HPDE6-E6E7 (cell line): ENCODE results near the gene CCDC171.
"Not testable (repeated sequence)": the region's sequence is repeated elsewhere in the genome, so short reads cannot be mapped to it uniquely, and the experiment has no call there.

Experiments used
- DNase-seq: peaks from one replicate; pipeline ENCODE4 v3.0.0; 2011; ENCODE audit warnings: missing footprints; ENCODE audit errors: extremely low spot score

CCDC171 gene

GRCh38 chr9:15693701-15694100, 140.9 kb downstream of the CCDC171 start:
- no peak for DNase-seq

DNA sequence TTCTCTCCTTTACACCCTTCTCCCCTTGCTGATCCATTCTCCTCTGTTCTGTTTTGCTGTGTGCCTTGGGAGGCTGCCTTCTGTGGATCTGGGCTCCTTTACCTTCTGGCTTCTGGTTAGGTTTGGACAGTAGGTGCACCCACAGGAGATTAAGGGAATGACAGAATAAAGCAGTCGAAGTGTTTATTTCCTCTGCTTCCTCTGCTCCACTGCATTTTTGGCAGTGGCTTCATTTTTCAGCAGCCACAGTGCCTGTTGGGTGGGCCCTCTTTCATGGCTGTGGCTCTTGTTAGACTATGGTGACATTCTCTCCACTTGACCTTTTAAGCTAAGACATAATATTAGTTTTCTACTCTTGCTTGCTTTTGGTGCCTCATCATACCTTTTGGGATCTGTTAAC, 144.1 kb downstream of the CCDC171 start:
- no peak for DNase-seq

DNA sequence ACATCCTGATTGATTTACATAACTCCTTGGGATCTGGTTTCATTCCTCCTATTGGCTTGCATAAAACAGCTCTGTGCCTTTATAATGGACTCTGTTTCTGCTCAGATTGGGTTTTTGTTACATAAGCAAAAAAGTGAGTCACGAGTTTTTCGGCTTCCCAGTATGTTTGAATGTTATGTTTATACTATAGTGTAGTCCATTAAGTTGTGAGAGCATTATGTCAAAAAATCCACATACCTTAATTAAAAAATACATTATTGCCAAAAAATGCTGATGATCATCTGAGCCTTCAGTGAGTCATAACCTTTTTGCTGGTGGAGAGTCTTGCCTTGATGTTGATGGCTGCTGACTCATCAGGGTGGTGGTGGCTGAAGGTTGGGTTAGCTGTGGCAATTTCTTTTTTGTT, 144.6 kb downstream of the CCDC171 start:
- no peak for DNase-seq

- DNase-seq = not testable (repeated sequence)
Observed at GRCh38 chr9:15699876-15700559, 147.2 kb downstream of the CCDC171 start.

GRCh38 chr9:15707000-15707399, 154.2 kb downstream of the CCDC171 start:
- DNase-seq = no peak

DNA sequence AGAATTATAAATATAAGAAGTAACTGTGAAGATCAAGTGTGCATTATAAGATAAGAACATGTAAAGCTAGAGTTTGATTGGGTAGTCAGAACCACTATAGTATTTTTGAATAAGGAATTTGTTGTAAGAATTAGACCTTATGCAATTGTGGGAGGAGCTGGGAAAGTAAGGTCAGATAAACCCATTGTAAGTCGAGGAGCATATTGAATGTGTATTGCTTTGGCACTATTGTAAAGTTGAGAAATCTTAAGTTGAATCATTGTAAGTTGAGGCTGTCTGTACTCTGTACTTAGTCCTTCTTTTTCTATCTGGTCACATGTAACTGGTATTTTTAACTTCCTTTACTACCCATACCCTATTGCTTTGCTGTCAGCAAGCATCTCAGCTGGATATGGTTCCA, 158.7 kb downstream of the CCDC171 start:
- no peak for DNase-seq

GRCh38 chr9:15711931-15712330, 159.1 kb downstream of the CCDC171 start:
- DNase-seq = no peak

- DNase-seq = no peak
Observed at GRCh38 chr9:15714746-15715145, 161.9 kb downstream of the CCDC171 start.

DNA sequence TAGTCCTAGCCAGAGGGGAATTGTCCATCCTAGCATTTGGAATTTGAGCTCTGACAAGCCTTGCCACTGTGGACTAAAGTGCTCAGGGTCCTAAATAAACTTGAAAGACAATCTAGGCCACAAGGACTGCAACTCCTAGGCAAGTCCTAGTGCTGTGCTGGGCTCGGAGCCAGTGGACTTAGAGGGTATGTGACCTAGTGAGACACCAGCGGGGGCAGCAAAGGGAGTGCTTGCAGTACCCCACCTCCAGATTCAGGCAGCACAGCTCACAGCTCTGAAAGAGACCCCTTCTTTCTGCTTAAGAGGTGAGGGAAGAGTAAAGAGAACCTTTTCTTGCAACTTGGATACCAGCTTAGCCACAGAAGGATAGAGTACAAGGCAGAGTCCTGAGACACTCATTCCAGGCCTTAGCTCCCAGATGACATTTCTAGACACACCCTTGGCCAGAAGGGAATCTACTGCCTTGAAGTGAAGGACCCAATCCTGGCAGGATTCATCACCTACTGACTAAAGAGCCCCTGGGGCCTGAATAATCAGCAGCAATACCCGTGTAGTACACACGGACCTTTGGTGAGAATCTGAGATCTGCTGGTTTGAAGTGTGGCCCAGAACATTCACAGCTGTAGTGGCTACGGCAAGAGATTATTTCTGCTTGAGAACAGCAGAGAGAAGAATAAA, 164.6 kb downstream of the CCDC171 start:
- DNase-seq = no peak

- no peak for DNase-seq
Observed at GRCh38 chr9:15718423-15718822, 165.6 kb downstream of the CCDC171 start.

- DNase-seq = no peak
Observed at GRCh38 chr9:15720861-15721260, 168.0 kb downstream of the CCDC171 start.

- DNase-seq = no peak
Observed at GRCh38 chr9:15722888-15723287, 170.0 kb downstream of the CCDC171 start.

GRCh38 chr9:15724016-15724415, 171.2 kb downstream of the CCDC171 start:
- DNase-seq = no peak

GRCh38 chr9:15724612-15725011, 171.8 kb downstream of the CCDC171 start:
- no peak for DNase-seq

DNA sequence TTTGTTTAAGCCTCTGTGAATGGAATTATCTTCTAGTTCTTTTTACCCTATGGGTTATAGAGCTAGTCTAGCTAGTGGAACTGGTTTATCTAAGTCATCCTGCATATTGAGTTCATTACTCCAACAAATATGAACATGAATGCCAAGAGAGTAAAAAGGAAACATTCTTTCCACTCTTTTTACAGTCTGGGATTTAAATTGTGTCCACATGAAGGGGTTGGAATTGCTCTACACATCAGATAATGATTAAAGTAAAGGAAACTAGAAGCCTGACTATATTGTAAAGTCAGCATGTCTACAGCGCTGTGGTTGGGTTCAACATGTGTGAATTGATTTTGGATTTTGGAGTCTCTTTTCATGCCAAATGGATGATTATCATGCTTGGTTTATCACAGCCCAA, 173.1 kb downstream of the CCDC171 start:
- no peak for DNase-seq

DNA sequence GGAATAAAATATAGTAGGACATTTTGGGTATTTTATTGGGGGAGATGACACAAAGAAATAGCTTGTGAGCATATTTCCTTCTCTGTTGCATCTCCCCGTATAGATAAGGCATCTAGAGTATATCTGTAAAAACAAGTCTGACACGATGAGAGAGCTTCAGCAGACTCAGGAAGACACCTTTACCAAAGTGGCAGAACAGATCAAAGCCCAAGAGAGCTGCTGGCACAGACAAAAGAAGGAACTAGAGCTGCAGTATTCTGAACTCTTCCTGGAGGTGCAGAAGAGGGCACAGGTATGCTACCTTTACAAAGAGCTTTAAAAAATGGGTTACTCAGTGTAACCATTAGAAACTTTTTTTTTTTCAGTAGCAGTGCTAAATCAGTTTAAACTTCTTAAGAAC, 176.7 kb downstream of the CCDC171 start:
- DNase-seq = no peak

DNA sequence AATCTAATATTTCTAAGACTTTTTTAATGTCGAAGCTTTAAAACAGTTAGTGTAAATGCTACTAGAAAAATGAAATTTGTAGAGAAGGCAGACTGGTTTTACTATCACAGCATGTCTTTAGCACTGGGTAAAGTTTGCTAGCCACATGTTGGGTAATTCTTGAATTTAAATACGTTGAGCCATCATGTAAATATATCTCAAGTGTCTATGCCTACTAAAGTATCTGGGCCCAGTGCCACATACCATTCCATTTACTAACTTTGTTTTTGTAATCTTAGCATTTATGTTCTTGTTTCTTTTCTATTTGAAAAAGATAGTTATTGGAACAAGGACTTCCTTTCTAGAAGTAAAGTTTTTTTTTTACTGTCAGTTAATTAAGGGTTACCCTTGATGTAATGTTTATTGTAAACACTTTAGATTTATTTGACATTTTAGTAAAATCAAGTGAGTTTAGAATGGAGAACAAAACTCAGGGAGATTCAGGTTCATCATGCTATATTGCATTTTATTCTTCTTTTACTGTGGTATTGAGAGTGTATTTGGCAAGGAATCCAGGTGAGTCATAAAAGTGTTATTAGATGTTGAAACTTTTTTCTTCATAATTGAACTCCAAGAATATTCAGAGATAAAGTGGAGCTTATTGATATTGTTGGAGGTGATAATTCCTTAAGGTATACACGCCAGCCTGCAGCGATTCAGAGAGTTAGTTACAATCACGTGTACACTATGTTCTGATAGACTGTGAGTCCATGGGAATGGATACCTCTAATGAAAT, 182.4 kb downstream of the CCDC171 start:
- DNase-seq = peak; percentile 56

GRCh38 chr9:15736569-15736968, 183.7 kb downstream of the CCDC171 start:
- DNase-seq = no peak

DNA sequence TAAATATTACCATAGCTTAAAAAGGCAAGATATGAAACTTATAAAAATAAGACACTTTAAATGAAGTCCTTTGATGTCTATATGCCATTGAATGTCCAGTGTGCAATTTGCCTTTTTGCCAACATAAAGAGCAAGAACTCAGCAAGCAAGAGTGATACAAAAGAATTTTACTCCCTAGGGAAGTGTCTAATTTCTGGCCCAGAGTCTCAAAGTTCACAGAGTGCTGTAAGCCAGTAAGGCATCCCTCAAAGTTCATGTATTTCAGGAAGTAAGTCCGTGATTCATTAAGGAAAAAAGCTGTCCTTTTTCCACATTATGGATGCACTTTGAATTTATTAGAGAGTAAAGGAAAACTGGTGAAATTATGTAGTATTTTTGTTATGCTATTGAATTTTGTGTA, 185.2 kb downstream of the CCDC171 start:
- no peak for DNase-seq

DNA sequence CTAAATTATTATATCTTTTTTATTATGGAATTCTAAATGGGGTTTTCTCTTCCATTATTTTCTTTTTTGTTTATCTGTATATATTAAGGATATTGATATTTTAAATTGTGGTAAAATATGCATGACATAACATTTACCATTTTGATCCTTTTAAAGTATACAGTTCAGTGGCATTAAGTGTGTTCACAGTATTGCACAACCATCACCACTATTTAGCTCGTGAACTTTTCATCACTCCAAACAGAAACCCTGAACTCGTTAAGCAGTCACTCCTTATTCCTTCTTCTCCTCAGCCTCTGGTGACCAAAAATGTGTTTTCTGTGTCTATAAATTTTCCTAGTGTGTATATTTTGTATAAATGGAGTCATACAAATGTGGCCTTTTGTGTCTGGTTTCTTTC, 188.2 kb downstream of the CCDC171 start:
- DNase-seq = no peak

DNA sequence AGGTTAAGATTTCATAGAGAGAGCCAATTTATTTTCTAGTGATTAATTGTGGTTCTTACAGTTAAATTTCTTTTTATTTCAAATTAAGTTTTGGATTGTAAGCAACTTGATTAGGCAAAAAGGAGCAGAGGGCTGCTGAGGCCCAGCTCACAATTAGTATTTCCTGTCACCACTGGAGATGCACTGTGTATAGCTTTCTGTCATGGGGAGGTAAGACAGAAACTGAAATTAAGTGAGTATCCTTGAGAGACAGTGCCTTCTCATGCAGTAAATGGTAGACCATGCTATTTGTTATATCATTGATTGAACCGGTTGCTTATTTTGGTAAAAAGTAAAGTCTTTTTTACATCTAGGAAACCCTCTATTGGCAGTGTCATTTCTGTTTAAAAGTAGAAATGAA, 190.7 kb downstream of the CCDC171 start:
- no peak for DNase-seq

DNA sequence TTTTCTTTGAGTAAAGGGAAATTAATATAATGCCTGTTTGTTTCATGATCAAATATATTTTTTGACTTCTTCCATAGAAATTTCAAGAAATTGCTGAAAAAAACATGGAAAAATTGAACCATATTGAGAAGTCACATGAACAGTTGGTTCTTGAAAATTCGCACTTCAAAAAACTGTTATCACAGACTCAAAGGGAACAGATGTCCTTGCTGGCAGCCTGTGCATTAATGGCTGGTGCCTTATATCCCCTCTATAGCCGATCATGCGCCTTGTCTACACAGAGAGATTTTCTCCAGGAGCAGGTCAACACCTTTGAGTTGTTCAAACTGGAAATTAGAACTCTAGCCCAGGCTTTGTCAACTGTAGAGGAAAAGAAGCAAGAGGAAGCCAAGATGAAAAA, 191.4 kb downstream of the CCDC171 start:
- DNase-seq = no peak

GRCh38 chr9:15746905-15747304, 194.1 kb downstream of the CCDC171 start:
- no peak for DNase-seq
